RCC 7860 (cell line): ENCODE measurements around the gene POFUT1.
A peak's percentile ranks its signal among the peaks of the same experiment; 100 is the strongest.
"Not testable (repeated sequence)": the region's sequence is repeated elsewhere in the genome, so short reads cannot be mapped to it uniquely, and the experiment has no call there.

Source experiments
- DNase-seq: peaks from one replicate; pipeline ENCODE4 v3.0.0-alpha.2; 2015; ENCODE audit warnings: low spot score
- FAIRE-seq: peaks from 2 replicates; lab custom pipeline; 2012; peaks lifted over from hg19 to GRCh38; lab: Jason Lieb, UNC

Gene POFUT1

DNA sequence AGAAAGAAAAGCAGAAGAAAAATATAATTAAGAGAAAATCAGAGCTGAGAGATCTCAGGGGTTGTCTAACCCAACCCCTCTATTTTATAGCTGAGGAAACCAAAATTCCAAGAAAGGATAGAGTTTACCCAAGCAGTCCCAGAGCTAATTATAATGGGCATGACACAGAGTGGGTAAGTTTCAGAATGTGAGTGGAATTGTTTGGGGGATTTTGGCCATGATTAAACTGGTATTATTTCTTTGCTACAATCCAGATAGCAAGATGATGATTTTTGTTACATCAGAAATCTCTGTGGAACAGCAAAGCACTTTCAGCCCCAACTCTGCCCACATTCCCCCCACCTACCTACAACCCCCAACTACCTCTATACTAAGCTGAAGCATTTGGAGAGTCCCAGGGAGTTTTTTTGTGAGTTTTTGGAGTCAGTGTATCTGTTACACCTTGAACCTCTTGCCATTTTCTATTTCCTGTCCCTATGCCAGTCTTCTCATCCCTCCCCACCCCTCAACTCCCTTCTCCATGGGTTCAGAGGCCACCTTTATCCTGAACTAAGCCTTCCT, 24.7 kb downstream of the POFUT1 start:
- FAIRE-seq (no peak), DNase-seq (no peak)

DNA sequence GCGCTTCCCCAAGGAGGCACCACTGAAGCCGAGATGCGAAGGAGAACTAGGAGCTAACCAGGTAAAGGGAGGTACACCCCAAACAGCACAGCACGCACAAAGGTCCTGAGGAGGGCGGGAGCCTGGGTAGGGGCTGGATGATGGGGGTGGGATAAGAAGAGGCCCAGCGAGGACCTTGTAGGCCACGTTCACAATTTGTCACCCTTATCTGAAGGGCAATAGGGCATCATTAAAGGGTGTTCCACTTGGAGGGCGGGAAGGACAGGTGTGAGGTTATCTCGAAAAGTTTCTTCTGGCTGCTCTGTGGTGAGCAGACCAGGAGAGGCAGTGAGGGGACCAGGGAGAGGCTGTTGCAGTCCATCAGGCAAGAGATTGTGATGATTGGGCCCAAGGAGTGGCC, 25.6 kb downstream of the POFUT1 start:
- FAIRE-seq (no peak), DNase-seq (no peak)

DNA sequence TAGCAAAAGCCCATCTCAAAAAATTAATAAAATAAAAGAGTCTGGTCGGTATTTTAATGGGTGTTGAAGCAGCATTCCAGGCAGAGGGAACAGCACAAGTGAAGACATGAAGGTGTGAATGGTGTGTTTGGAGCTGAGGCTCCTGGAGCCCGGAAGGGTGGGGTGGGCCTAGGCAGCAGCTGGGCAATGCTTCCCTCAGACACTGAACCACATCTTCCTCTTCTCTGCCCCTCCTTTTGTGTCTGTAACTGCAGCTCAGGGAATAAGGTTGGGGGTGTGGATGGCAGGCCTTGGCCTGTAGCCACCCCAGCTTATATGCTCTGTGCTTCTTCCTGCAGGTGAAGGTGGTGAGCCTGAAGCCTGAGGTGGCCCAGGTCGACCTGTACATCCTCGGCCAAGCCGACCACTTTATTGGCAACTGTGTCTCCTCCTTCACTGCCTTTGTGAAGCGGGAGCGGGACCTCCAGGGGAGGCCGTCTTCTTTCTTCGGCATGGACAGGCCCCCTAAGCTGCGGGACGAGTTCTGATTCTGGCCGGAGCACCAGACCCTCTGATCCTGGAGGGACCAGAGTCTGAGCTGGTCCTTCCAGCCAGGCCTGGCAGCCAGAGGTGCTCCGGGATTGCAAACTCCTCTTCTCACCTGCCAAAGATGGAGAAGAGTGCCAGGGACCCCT, 26.6 kb downstream of the POFUT1 start:
- no peak for DNase-seq

DNA sequence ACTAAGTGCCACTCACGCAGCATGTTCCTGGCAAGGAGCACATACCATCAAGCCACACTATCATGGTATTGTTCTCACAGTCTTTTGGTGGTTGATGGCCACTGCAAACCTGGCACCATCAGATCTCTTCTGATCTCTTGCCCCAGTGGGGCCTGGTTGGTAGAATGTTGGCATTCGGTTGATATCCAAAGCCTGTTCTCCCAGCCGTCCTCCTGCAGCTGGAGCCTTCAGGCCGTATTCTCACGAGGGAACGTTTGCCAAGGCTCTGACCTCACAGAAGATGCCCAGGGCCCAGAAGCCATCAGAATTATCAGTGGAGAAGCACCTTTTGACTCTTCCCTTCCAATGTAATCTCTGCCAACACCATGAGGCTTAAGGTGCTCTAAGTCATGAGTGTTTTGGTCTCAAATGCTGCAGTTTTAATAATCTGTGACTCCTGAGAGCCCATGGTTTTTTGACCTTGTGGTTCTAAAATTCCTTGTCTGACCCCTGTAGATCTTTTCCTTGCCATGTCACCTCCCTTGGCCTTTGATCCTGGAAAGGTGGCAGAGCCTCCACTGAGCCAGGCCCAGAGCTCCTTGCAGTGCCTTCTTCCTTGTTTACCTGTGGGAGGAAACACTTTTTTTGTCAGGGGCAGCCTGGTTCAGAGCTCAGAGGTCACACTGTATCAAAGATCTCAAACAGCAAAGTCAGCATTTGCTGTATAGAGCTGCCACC, 27.8 kb downstream of the POFUT1 start:
- FAIRE-seq (no peak), DNase-seq (no peak)

More for the DNA sequence above, 26.6 kb downstream of the POFUT1 start:
- no peak for FAIRE-seq

DNA sequence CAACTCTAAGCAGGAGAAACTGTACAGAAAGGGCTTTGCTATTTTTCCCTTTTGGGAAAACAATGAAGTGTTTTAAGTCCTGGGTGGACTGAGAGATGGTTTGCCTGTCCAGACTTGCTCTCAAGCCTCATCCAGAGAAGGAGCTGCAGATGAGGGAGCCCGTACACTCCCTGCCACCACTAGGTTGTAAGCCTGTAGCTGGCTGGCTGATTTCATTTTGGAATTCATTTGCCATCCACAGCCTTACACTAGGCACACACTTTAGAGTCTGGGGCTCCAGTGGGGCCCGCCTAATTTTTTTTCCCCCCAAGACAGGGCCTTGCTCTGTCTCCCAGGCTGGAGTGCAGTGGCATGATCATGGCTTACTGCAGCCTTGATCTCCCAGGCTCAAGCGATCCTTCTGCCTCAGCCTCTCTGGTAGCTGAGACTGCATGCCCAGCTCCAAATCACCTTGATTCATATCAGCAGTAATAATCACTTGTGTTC, 28.4 kb downstream of the POFUT1 start:
- DNase-seq (no peak), FAIRE-seq (no peak)

DNA sequence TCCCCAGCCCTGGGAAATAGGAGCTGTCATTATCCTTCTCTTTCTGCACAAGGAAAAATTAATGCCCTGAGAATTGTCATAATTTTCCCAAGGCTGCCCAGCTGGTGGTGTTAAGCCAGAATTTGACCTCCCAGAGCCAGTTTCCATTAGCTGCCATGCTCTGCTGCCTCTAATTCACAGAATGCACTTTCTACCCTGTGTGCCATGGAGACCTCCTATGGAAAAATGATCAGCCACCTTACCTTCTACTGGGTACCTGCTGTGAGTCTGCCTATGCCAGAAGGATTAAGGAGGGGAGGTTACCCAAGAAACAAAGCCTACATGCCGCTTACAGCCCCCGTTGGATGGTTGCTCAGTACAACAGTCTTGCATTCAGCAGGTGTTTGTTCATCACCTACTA, 29.1 kb downstream of the POFUT1 start:
- DNase-seq: no peak
- no peak for FAIRE-seq

DNA sequence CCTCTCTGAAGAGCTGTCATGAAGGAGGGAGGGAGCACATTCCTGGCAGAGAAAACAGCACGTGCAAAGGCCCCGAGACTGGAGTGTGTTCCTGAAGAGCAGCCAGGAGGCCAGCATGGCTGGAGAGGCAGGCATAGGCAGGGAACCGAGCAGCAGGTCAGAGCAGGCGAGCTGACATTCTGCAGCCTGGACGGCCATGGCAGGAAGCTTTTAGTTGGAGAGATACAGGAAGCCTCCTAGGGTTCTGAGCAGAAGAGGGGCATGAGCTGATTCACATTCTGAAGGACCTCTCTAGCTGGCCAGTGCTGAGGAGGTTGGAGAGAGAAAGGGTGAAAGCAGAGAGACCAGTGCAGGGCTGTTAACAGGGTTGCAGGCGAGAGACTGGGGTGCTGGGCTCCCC, 29.7 kb downstream of the POFUT1 start:
- FAIRE-seq (no peak), DNase-seq (no peak)

DNA sequence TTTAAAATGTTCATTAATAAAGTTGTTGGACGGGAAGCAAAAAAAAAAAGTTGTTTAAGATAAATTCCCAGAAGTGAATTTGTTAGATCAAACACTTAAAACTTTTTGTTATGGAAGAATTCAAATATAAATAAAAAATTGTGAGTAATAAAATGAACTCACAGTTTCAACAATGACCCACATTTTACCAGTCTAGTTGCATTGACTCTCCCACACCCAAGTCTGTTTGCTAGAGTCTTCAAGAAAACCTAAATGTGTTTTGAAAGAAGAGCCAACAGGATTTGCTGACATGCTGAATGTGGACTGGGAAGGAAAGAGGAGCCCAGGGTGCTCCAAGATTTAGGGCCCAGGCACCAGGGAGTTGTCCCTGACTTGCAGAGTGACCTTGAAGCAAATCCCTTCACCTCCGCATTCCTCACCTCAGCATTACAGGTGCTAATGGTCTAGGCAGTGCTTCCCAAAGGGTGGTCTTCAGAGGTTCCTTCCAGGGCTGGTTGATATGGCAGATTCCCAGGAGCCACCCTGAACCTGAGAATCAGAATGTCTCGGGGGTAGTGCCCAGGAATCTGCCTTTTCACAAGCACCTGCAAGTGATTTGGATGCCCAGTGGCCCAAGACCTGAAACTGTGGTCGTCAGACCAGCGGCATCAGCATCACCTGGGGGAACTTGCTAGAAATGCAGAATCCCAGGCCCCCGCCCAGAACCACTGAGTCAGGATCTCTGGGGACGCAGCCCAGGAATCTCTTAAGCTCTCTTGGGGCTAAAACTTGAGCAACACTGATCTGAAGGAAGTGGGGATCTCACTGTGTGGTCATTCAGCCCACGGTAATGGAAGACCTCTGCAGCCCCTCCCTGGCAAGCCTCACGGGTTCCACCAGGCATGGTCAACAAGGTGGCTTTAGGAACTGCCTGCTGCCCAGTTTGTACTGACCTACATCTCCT, 31.1 kb downstream of the POFUT1 start:
- no peak for DNase-seq
- FAIRE-seq: no peak

DNA sequence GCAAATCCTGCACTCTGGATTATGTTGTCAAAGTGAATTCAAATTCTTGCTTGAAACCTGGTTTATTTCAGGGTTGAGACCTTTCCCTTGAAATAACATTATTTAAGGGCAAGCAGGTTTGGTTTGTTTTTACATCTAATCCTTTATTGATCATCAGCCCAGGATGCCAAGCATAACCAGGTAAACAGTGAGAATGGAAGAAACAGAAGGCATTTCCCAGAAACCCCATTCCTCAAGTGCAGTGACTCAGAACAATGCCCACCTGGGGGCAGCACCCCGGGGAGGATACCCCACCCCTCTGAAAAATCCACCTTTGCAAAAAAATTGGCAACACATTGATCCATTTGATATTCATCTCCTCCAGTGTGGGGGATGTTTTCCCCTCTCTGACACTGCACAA, 32.5 kb downstream of the POFUT1 start:
- no peak for FAIRE-seq
- DNase-seq: no peak

DNA sequence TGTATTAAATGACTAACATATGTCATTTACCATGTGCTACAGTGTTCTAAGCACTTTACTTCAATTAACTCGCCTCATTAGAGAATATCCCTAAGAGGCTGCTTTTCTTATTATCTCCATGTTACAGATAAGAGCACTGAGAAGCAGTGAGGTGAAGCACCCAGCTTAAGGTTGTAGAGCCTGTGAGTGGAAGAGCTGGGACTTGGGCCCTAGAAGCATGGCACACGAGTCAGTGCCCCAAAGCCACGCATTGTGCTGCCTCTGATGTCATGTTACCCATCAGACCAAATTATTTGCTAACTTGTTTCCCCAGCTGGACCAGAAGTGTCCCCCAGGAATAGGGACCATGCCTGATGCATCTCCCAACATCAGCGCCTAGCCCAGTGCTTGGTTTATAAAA, 34.1 kb downstream of the POFUT1 start:
- no peak for DNase-seq
- FAIRE-seq: no peak

DNA sequence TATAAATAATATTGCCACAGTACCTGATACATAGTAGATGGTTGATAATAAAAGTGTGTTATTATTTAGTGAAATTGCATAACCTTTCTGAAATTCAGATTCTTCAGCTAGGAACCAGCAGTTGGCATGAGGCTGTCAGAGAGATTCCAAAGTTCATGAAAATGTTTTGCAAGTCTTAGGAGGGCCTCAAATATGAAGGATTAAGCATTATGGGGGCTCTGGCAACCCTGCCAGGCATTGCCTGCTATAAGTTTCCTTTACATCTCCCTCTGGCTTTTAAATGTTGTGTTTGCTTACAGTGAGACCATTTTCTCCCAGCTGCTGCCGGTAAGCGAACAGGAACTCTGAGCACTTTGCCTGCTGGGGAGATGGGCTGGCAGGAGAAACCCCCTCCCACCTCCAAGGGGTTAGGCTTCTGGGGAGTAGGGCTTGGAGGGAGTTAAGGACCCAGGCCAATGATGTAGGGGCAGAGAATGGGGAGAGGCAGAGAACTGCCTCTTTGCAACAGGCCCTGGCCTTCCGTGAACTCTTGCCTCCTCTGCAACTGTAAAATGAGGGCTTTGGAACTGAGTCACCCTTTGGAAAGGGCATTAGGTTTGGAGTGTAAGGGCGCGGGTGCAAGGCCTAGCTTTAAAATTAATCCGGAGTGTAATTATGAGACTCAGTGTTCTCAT, 36.6 kb downstream of the POFUT1 start:
- no peak for DNase-seq
- no peak for FAIRE-seq

DNA sequence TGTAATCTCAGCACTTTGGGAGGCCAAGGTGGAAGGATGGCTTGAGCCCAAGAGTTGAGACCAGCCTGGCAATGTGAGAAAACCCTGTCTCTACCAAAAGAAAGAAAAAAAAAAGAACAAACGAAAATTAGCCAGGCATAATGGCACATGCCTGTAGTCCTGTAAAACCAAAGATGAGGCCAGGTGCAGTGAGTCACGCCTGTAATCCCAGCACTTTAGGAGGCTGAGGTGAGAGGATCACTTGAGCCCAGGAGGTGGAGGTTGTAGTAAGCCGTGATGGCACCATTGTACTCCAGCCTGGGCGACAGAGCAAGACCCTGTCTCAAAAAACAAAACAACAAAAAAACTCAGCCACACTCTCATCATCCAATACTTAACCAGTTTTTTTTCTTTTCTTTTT, 37.3 kb downstream of the POFUT1 start:
- DNase-seq: no peak
- no peak for FAIRE-seq

DNA sequence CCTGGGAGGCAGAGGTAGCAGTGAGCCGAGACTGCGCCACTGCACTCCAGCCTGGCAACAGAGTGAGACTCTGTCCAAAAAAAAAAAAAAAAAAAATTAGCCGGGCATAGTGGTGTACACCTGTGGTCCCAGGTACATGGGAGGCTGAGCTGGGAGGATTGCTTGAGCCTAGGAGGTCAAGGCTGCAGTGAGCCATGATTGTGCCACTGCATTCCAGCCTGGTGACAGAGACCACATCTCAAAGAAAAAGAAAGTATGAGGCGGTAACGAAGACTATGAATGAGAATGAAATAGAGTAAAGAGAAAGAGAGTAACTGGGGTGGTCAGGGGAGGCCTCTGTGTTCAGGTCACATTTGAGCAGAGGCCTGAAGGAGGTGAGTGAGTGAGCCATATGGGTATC, 38.5 kb downstream of the POFUT1 start:
- FAIRE-seq, DNase-seq: not testable (repeated sequence)

DNA sequence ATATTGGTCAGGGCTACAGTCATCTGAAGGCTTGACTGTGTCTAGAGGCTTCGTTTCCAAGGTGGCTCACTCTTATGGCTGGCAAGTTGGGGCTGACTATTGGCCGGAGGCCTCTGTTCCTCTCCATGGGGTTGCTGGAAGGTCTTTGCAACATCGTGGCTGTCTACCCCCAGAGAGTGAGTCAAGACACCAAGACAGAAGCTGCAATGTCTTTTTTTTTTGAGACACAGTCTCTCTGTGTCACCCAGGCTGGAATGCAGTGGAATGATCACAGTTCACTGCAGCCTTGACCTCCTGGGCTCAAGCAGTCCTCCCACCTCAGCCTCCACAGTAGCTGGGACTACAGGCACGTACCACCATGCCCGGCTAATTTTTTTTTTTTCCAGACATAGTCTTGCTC, 40.4 kb downstream of the POFUT1 start:
- DNase-seq: peak; percentile 29
- FAIRE-seq: no peak

DNA sequence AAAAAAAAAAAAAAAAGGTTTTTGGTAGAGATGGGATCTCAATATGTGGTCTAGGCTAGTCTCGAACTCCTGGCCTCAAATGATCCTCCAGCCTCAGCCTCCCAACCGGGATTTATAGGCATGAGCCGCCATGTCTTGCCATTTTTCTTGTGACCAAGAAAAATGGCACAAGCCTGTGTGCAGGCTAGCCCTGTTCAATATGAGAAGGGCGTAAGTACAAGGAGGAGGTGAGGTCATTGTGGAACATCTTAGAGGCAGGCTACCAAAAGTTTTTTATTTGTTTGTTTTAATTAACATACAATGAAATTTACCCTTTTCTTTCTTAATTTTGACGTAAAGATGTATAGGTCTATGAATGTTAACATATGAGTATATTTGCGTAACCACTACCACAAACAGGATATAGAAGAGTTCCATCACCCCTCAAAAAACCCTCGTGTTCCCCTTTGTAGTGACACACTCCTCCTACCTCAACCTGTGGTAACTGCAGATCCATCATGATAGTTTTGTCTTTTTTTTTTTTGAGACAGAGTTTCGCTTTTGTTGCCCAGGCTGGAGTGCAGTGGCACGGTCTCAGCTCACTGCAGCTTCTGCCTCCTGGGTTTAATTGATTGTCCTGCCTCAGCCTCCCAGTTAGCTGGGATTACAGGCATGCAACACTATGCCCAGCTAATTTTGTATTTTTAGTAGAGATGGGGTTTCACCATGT, 41.5 kb downstream of the POFUT1 start:
- FAIRE-seq: no peak
- no peak for DNase-seq

DNA sequence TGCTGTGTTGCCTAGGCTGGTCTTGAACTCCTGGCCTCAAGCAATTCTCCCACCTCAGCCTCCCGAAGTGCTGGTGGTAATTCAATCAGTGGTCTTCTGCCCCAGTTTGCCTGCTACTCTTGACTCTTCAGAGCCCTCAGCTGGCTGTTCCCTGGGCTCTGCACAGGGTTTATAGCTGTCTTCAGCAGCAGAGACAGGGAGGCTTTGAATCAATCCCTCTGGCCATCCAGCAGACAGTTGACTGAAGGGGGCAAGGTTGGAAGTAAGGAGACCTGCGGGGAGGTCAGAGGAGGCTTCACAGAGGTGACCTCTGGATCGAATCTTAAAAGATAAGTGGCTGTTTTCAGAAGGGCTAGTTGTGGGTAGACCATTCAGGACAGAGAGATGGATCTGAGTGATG, 43.8 kb downstream of the POFUT1 start:
- DNase-seq (no peak), FAIRE-seq (no peak)

DNA sequence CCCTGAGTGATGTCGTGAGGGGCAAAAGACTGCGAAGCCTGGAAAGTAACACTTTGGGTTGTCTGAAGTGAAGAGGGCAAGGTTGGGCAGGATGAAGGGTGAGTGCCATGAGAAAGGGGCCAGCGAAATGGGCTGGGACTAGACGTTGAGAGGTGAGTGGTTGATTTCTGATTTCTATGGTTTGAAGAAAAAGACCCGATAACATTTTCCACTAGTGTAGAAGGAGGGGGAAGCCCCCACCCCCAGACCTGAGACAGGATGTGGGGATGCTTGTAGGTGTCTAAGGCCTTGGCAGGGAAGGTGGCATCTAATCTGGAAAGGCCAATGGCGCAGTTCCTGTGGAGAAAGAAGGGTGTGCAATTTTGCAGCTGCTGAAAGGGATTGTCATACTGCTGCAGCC, 44.5 kb downstream of the POFUT1 start:
- FAIRE-seq (no peak), DNase-seq (no peak)

DNA sequence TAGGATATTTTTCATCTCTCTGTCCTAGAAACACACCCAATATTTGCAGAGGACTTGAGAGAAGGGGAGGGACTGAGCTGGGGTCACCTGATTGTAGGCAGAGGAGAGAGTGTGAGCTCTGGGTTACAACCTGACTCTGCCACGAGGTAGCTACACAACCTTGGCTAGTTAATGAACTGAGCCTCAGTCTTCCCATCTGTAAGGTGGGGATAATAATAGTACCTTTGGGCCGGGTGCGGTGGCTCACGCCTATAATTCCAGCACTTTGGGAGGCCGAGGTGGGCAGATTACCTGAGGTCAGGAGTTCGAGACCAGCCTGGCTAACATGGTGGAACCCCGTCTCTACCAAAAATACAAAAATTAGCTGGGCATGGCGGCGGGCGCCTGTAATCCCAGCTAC, 53.3 kb downstream of the POFUT1 start:
- FAIRE-seq, DNase-seq: not testable (repeated sequence)

DNA sequence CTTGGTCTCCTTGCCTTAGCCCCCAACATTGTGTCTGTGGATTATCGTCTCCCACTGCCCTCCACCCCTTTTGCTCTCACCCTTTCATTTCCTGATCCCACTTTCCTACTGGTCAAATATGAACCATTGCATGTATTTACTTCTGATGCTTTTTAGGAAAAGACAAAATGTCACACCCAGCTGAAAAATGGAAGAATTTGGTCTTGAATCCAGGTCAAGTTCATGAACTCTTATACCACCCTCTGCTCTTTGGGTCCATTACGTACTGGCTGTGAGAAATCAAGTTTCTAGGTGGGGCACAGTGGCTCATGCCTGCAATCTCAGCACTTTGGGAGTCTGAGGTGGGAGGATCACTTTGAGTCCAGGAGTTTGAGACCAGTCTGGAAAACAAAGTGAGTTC, 54.0 kb downstream of the POFUT1 start:
- FAIRE-seq (no peak), DNase-seq (no peak)

DNA sequence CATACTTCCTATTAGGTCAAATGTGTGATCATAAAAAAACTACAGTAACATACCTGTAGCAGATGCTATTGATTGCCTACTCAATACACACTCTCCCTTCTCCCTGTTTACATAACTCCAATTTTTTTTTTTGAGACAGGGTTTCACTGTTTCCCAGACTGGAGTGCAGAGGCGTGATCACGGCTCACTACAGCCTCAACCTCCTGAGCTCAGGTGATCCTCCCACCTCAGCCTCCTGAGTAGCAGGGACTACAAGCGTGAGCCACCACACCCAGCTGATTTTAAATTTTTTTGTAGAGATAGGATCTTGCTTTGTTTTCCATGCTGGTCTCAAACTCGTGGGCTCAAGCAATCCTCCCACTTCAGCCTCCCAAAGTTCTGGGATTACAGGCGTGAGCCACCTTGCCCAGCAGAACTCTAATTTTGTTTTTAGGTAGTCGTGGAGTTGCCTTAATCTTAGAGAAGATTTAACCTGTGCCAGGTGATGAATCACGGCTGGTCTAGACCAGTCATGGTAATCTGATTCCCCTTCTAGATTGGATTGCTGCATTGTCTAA, 55.8 kb downstream of the POFUT1 start:
- FAIRE-seq: no peak

More for the DNA sequence above, 55.8 kb downstream of the POFUT1 start:
- no peak for DNase-seq
